ENCODE results near the gene TLE3. TPM values are rescaled to one million over a fixed set of nuclear protein-coding genes. Genes with fewer than 3 reads are reported as not detected.

TLE3 gene
- total and polyA plus RNA-seq, 2 of the 4 experiments (the other 2 are of a cell fraction): 6.5 to 16.3 TPM

- Histone ChIP-seq H3K9me3 (ENCODE audit: control insufficient read depth, insufficient read depth, low read length) (no peaks in the 10 kb centered on the region), H3K18ac (ENCODE audit: low read depth, low read length) (no peak overlapping the region), H3K23ac (ENCODE audit: low read depth, low read length) (no peak overlapping the region), H3K27me3 (ENCODE audit: control insufficient read depth, insufficient read depth, low read length) (no peaks in the 10 kb centered on the region), H3K56ac (ENCODE audit: extremely low read depth, insufficient read depth, low read length) (no peak overlapping the region), H4K8ac (ENCODE audit: low read depth in 2 of 2, low read length in 2 of 2) (no peak overlapping the region), H2BK15ac (ENCODE audit: low read depth, low read length) (no peak overlapping the region), H3K14ac (replicated peaks; ENCODE audit: low read depth, low read length) (no peak overlapping the region), H3K9me1 (ENCODE audit: insufficient read depth, low read length) (peaks cover 4% of the 10 kb centered on the region; the same call in 1 of the 2 replicates), H2BK5ac (ENCODE audit: low read depth, low read length, poor library complexity, severe bottlenecking) (no peak overlapping the region), H4K91ac (ENCODE audit: insufficient read depth, low read depth, low read length) (no peak overlapping the region), H2AK9ac (replicated peaks; ENCODE audit: low read depth, low read length, poor library complexity) (no peak overlapping the region), H2AFZ (replicated peaks; ENCODE audit: low read length, poor library complexity) (no peak overlapping the region), H4K5ac (ENCODE audit: low read depth, low read length) (no peak overlapping the region), H3K79me1 (ENCODE audit: low read depth in 1 of 2, low read length in 2 of 2) (no peaks in the 10 kb centered on the region; a peak in 2 of 4 replicates), H3K27ac (ENCODE audit: insufficient read depth, low read length) (no peak overlapping the region), H2BK120ac (ENCODE audit: low read depth, low read length) (no peak overlapping the region), H3K4me2 (ENCODE audit: low read depth, low read length) (no peak overlapping the region), H3K36me3 (ENCODE audit: control insufficient read depth, insufficient read depth, low read length) (peaks cover 91% of the 10 kb centered on the region), H3K4me3 (ENCODE audit: insufficient read depth, low read depth, low read length) (no peak overlapping the region), H2BK20ac (ENCODE audit: low read depth, low read length) (no peak overlapping the region), H3K4ac (ENCODE audit: low read depth, low read length) (no peak overlapping the region), H4K20me1 (ENCODE audit: insufficient read depth, low read length) (peaks cover 15% of the 10 kb centered on the region), H3K4me1 (ENCODE audit: control insufficient read depth, insufficient read depth, low read length) (no peaks in the 10 kb centered on the region), H3K9ac (ENCODE audit: low read depth, low read length) (no peak overlapping the region), H2AK5ac (ENCODE audit: low read depth, low read length) (no peak overlapping the region)
- ChIA-PET CTCF (no interaction called here), POLR2A (ENCODE audit: unreplicated experiment) (no interaction called here)
- no peak for TF ChIP-seq RCOR1 (IDR thresholded peaks at IDR 0.05; ENCODE audit: insufficient replicate concordance, low read length)
- TF ChIP-seq, protein P1, sequence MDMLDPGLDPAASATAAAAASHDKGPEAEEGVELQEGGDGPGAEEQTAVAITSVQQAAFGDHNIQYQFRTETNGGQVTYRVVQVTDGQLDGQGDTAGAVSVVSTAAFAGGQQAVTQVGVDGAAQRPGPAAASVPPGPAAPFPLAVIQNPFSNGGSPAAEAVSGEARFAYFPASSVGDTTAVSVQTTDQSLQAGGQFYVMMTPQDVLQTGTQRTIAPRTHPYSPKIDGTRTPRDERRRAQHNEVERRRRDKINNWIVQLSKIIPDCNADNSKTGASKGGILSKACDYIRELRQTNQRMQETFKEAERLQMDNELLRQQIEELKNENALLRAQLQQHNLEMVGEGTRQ (IDR thresholded peaks at IDR 0.05; ENCODE audit: low read depth, low read length): no peak
- no peak for TF ChIP-seq MAFK (IDR thresholded peaks at IDR 0.05; ENCODE audit: low read depth, low read length)
- TF ChIP-seq MXI1 (IDR thresholded peaks at IDR 0.05; ENCODE audit: borderline replicate concordance, low read depth, low read length): no peak
- no peak for TF ChIP-seq FOS (IDR thresholded peaks at IDR 0.05; ENCODE audit: low read depth, low read length)
- TF ChIP-seq POLR2A (IDR thresholded peaks at IDR 0.05; ENCODE audit: low read depth, low read length): no peak
- TF ChIP-seq CHD1 (IDR thresholded peaks at IDR 0.05; ENCODE audit: low read depth, low read length): no peak
- no peak for TF ChIP-seq SMC3 (IDR thresholded peaks at IDR 0.05; ENCODE audit: low read depth, low read length)
- TF ChIP-seq, protein P2, sequence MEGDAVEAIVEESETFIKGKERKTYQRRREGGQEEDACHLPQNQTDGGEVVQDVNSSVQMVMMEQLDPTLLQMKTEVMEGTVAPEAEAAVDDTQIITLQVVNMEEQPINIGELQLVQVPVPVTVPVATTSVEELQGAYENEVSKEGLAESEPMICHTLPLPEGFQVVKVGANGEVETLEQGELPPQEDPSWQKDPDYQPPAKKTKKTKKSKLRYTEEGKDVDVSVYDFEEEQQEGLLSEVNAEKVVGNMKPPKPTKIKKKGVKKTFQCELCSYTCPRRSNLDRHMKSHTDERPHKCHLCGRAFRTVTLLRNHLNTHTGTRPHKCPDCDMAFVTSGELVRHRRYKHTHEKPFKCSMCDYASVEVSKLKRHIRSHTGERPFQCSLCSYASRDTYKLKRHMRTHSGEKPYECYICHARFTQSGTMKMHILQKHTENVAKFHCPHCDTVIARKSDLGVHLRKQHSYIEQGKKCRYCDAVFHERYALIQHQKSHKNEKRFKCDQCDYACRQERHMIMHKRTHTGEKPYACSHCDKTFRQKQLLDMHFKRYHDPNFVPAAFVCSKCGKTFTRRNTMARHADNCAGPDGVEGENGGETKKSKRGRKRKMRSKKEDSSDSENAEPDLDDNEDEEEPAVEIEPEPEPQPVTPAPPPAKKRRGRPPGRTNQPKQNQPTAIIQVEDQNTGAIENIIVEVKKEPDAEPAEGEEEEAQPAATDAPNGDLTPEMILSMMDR (conservative IDR thresholded peaks at IDR 0.05; ENCODE audit: low read depth, low read length): no peak
- TF ChIP-seq BHLHE40 (IDR thresholded peaks at IDR 0.05; ENCODE audit: low read depth, low read length): no peak
- no peak for TF ChIP-seq MAZ (IDR thresholded peaks at IDR 0.05; ENCODE audit: borderline replicate concordance, low read depth, low read length)
- TF ChIP-seq NFE2L2 (IDR thresholded peaks at IDR 0.05; ENCODE audit: low read depth, low read length): no peak
- TF ChIP-seq CEBPB (IDR thresholded peaks at IDR 0.05; ENCODE audit: low read depth, low read length): no peak
- TF ChIP-seq RFX5 (IDR thresholded peaks at IDR 0.05; ENCODE audit: low read depth, low read length): no peak
- TF ChIP-seq RAD21 (IDR thresholded peaks at IDR 0.05; ENCODE audit: low read length): no peak
- TF ChIP-seq, protein P3, sequence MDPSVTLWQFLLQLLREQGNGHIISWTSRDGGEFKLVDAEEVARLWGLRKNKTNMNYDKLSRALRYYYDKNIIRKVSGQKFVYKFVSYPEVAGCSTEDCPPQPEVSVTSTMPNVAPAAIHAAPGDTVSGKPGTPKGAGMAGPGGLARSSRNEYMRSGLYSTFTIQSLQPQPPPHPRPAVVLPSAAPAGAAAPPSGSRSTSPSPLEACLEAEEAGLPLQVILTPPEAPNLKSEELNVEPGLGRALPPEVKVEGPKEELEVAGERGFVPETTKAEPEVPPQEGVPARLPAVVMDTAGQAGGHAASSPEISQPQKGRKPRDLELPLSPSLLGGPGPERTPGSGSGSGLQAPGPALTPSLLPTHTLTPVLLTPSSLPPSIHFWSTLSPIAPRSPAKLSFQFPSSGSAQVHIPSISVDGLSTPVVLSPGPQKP (IDR thresholded peaks at IDR 0.05; ENCODE audit: borderline replicate concordance, low read depth, low read length): no peak
- intact Hi-C loops (cut with micrococcal nuclease): no loop called here
- WGBS, 2 experiments (ENCODE audit: extremely low coverage in 2 of 2, insufficient read length in 1 of 2): 89% methylated on average over 11 of the region's 18 CpGs; no CpG with 5 or more reads in 1 of the 2 experiments
- no TSS peak for BruUV-seq (replicated peaks)
- in situ Hi-C loops (cut with MboI; ENCODE audit: low sequenced_read_pairs): no loop called here
- DNase-seq: no peak
- dilution Hi-C loops (cut with HindIII; ENCODE audit: low sequenced_read_pairs, unreplicated experiment): no loop called here
- no peak for ATAC-seq (ENCODE audit: low read depth)
Measured at GRCh38 chr15:70054884-70055387, 42.8 kb downstream of the TLE3 start.
